ENCODE results near the gene ACE2.

DNA sequence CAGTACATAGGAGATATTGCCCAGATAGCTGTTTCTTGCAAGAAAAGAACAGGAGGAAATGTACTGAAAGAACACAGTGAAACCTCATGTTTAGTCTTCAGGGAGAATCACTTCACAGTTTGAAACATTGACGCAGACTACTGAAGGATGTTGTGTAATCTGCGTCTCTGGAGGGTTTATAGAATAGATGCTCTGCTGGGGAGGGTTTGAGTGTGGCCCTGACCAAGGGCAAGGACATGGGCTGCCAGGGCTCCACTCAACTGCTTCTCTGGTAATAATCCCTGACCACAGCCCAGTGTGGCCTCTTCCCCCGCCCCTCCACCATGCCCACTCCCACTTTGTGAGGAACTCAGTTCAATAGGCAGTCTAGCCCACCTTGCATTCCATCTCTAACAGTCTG is 15.8 kb upstream of the ACE2 start:
- TF ChIP-seq, protein P1, sequence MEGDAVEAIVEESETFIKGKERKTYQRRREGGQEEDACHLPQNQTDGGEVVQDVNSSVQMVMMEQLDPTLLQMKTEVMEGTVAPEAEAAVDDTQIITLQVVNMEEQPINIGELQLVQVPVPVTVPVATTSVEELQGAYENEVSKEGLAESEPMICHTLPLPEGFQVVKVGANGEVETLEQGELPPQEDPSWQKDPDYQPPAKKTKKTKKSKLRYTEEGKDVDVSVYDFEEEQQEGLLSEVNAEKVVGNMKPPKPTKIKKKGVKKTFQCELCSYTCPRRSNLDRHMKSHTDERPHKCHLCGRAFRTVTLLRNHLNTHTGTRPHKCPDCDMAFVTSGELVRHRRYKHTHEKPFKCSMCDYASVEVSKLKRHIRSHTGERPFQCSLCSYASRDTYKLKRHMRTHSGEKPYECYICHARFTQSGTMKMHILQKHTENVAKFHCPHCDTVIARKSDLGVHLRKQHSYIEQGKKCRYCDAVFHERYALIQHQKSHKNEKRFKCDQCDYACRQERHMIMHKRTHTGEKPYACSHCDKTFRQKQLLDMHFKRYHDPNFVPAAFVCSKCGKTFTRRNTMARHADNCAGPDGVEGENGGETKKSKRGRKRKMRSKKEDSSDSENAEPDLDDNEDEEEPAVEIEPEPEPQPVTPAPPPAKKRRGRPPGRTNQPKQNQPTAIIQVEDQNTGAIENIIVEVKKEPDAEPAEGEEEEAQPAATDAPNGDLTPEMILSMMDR (IDR thresholded peaks at IDR 0.05 in 8 of 11, conservative IDR thresholded peaks at IDR 0.05 in 3 of 11): no peak
- TF ChIP-seq POLR2A (IDR thresholded peaks at IDR 0.05): no peak
- TF ChIP-seq POLR2AphosphoS5 (IDR thresholded peaks at IDR 0.05): no peak

Measured in spleen (tissue), 7 donors.